Sigmoid colon (tissue), 7 donors: ENCODE data around the gene EIF1AD. TPM values are rescaled to one million over a fixed set of nuclear protein-coding genes. Genes with fewer than 3 reads are reported as not detected.
A peak's percentile ranks its signal among the peaks of the same experiment; 100 is the strongest.
"Not testable (repeated sequence)": the region's sequence is repeated elsewhere in the genome, so short reads cannot be mapped to it uniquely, and the experiment has no call there.

ENCODE experiments used
- DNase-seq: peaks from one replicate; pipeline ENCODE4 v3.0.0-alpha.2; 2019
- H3K27ac ChIP-seq, 4 donors: fragments of 200-600 bp; sonication (generic); one replicate each; pipeline ENCODE4 v1.5.1; 2016 to 2019; ENCODE audit warnings: mild to moderate bottlenecking in 1 of 4
- H3K27me3 ChIP-seq, 3 donors: fragments of 200-600 bp; sonication (generic); one replicate each; pipeline ENCODE4 v1.5.1; 2019; ENCODE audit warnings: mild to moderate bottlenecking in 1 of 3
- H3K36me3 ChIP-seq, 4 donors: fragments of 200-600 bp; sonication (generic); one replicate each; pipeline ENCODE4 v1.5.1; 2016 to 2019
- H3K4me1 ChIP-seq, 4 donors: fragments of 200-600 bp; sonication (generic); one replicate each; pipeline ENCODE4 v1.5.1; 2017 to 2019
- H3K4me3 ChIP-seq, 4 donors: fragments of 200-600 bp; sonication (generic); one replicate each; pipeline ENCODE4 v1.5.1; 2017 to 2019; ENCODE audit warnings: mild to moderate bottlenecking in 2 of 4, moderate library complexity in 1 of 4
- H3K9me3 ChIP-seq, 4 donors: fragments of 200-600 bp in 3 of 4; sonication (generic) in 3 of 4; one replicate each; pipeline versions ENCODE4 v1.5.1 to v1.6.1; 2013 to 2019
- CTCF ChIP-seq, 4 experiments: fragments of 450-650 bp in 3 of 4; fragments of 200-600 bp in 1 of 4; IDR thresholded peaks; one replicate each; pipeline ENCODE4 v1.5.1; 2016 to 2019; ENCODE audit warnings: antibody characterized with exemption in 4 of 4, mild to moderate bottlenecking in 3 of 4, moderate library complexity in 2 of 4
- EP300 ChIP-seq, 4 donors: sonication (generic); formaldehyde crosslinking; IDR thresholded peaks; one replicate each; pipeline ENCODE4 v1.6.1; 2017; ENCODE audit warnings: antibody characterized with exemption in 4 of 4
- POLR2A ChIP-seq, 2 donors: fragments of 450-650 bp; IDR thresholded peaks; one replicate each; pipeline ENCODE4 v1.6.1; 2016; ENCODE audit warnings: antibody characterized with exemption in 2 of 2, mild to moderate bottlenecking in 2 of 2, moderate library complexity in 2 of 2
- POLR2AphosphoS5 ChIP-seq, 4 donors: sonication (generic); formaldehyde crosslinking; IDR thresholded peaks; one replicate each; pipeline ENCODE4 v1.6.1; 2017; ENCODE audit warnings: antibody characterized with exemption in 4 of 4
- WGBS, 2 donors: extraction: QIAGEN DNeasy Blood & Tissue Kit; methylation state at CpG; one replicate each; pipeline ENCODE4 v1.1.7; 2013; 5-methylcytosine and 5-hydroxymethylcytosine counted together
- intact Hi-C: fragments of 100-400 bp; cut with DNase I; formaldehyde crosslinking; loops from one replicate; pipeline ENCODE4 v1.15.1; 2023
- polyA plus RNA-seq, 3 donors: library from polyadenylated mRNA; stranded (reverse); fragments of 200-250 nt; gene quantifications; one replicate each; pipeline ENCODE4 v1.2.3, GENCODE V29; 2013
- total RNA-seq, 4 donors: library from RNA; depleted of rRNA; stranded (reverse); fragments of >200 nt; gene quantifications; one replicate each; pipeline ENCODE4 v1.1.0, GENCODE V29; 2016
- donor health status: healthy with polysubstance abuse.
- donor health status: Bipolar disorder and iron deficiency.
- donor health status: healthy.

The EIF1AD gene
- total and polyA plus RNA-seq, 7 donors = 13.8 to 26.0 (median 20.4) TPM

GRCh38 chr11:66012371-66012945 lies 10.5 kb upstream of the EIF1AD start:
- intact Hi-C loops = no loop called here
- Histone ChIP-seq H3K27ac (no peak overlapping the region), H3K4me3 (peak overlapping the region in 1 of 4 donors; percentile 7), H3K9me3 (no peaks in the 10 kb centered on the region), H3K27me3 (peaks cover 15 to 29% (median 27%) of the 10 kb centered on the region in 3 donors), H3K4me1 (peaks cover 0 to 11% (median 8%) of the 10 kb centered on the region in 4 donors), H3K36me3 (no peaks in the 10 kb centered on the region)
- DNase-seq = no peak
- 50 to 63% methylated on average over 11 to 12 of the region's 12 CpGs for WGBS, 2 donors
- TF ChIP-seq POLR2A (IDR thresholded peaks at IDR 0.05) = no peak
- TF ChIP-seq POLR2AphosphoS5 (IDR thresholded peaks at IDR 0.05) = no peak
- TF ChIP-seq CTCF (IDR thresholded peaks at IDR 0.05) = no peak
- TF ChIP-seq EP300 (IDR thresholded peaks at IDR 0.05) = no peak

GRCh38 chr11:66011785-66012303 lies 9.9 kb upstream of the EIF1AD start, which contains the start of gene CST6:
CST6 (plus strand) TSS chr11:66012008; CDS start chr11:66012045, 37 bp downstream.
- Histone ChIP-seq H3K4me3 (peak within 1 kb of the TSS in 3 of 4 donors; percentile 7 to 37 (median 28)), H3K27ac (no peak within 1 kb of the TSS), H3K9me3 (no peaks in the 10 kb centered on the region), H3K27me3 (peaks cover 15 to 29% (median 27%) of the 10 kb centered on the region in 3 donors), H3K4me1 (peaks cover 0 to 11% (median 8%) of the 10 kb centered on the region in 4 donors), H3K36me3 (no peaks in the 10 kb centered on the region)
- 3 to 7% methylated on average over 61 of the region's 61 CpGs for WGBS, 2 donors
- intact Hi-C loops = no loop called here
- no peak for TF ChIP-seq CTCF (IDR thresholded peaks at IDR 0.05)
- no peak for TF ChIP-seq POLR2A (IDR thresholded peaks at IDR 0.05)
- no peak for TF ChIP-seq POLR2AphosphoS5 (IDR thresholded peaks at IDR 0.05)
- no peak for TF ChIP-seq EP300 (IDR thresholded peaks at IDR 0.05)
- no peak for DNase-seq

GRCh38 chr11:66011239-66011784 lies 9.4 kb upstream of the EIF1AD start:
- Histone ChIP-seq H3K4me3 (peak overlapping the region in 1 of 4 donors; percentile 37), H3K4me1 (peaks cover 0 to 11% (median 8%) of the 10 kb centered on the region in 4 donors), H3K36me3 (no peaks in the 10 kb centered on the region), H3K27ac (no peak overlapping the region), H3K9me3 (no peaks in the 10 kb centered on the region), H3K27me3 (peaks cover 15 to 29% (median 27%) of the 10 kb centered on the region in 3 donors)
- TF ChIP-seq POLR2AphosphoS5 (IDR thresholded peaks at IDR 0.05) (no peak), CTCF (IDR thresholded peaks at IDR 0.05) (no peak), EP300 (IDR thresholded peaks at IDR 0.05) (no peak), POLR2A (IDR thresholded peaks at IDR 0.05) (no peak)
- 40 to 52% methylated on average over 14 of the region's 14 CpGs for WGBS, 2 donors
- no peak for DNase-seq
- intact Hi-C loops = no loop called here

- H3K9me3 ChIP-seq, intact Hi-C loops, H3K27ac ChIP-seq, DNase-seq, H3K4me3 ChIP-seq, H3K36me3 ChIP-seq: not testable (repeated sequence)
- 64 to 80% methylated on average over 4 of the region's 4 CpGs for WGBS, 2 donors
- Histone ChIP-seq H3K27me3 (peaks cover 15 to 29% (median 27%) of the 10 kb centered on the region in 3 donors), H3K4me1 (peaks cover 0 to 11% (median 8%) of the 10 kb centered on the region in 4 donors)
These were observed 8.1 kb upstream of the EIF1AD start for GRCh38 chr11:66010036-66010435.

- no peak for TF ChIP-seq POLR2AphosphoS5 (IDR thresholded peaks at IDR 0.05)
- TF ChIP-seq CTCF (IDR thresholded peaks at IDR 0.05) = no peak
- DNase-seq = no peak
- Histone ChIP-seq H3K4me3 (no peak overlapping the region), H3K4me1 (peaks cover 0 to 11% (median 9%) of the 10 kb centered on the region in 4 donors), H3K27ac (no peak overlapping the region), H3K36me3 (peaks cover 5 to 21% (median 6%) of the 10 kb centered on the region in 4 donors), H3K9me3 (no peaks in the 10 kb centered on the region), H3K27me3 (peaks cover 15 to 23% (median 21%) of the 10 kb centered on the region in 3 donors)
- WGBS, 2 donors = 58 to 67% methylated on average over 10 of the region's 10 CpGs
- intact Hi-C loops = no loop called here
These were observed 6.6 kb upstream of the EIF1AD start for GRCh38 chr11:66008468-66009101.
